PC-3 (cell line): ENCODE results near the gene LRCH1. TPM values are rescaled to one million over a fixed set of nuclear protein-coding genes. Genes with fewer than 3 reads are reported as not detected.

ENCODE experiments used
- ATAC-seq: fragments of 200-7000 bp; cut with Tn5 transposase; 2 replicates; pipeline ENCODE4 v1.9.1; 2020; ENCODE audit warnings: mild to moderate bottlenecking, moderate library complexity
- BruUV-seq: library from RNA; stranded (reverse); fragments of 400-500 nt; replicated peaks from 2 replicates; lab custom pipeline; 2021; lab: Mats Ljungman, UMichigan
- CTCF ChIA-PET: fragments of 300-600 bp; sonication (Branson Sonifier 250); formaldehyde crosslinking; loops from one replicate; lab custom pipeline; 2022; ENCODE audit warnings: antibody characterized with exemption; lab: Charles Lee
- POLR2A ChIA-PET: fragments of 300-600 bp; sonication (Branson Sonifier 250); formaldehyde crosslinking; loops from one replicate; lab custom pipeline; 2022; ENCODE audit warnings: antibody characterized with exemption; ENCODE audit not compliant: unreplicated experiment; lab: Charles Lee
- DNase-seq: peaks from one replicate; pipeline ENCODE4 v3.0.0-alpha.2; 2015
- H2AFZ ChIP-seq: fragments of 300-600 bp; sonication (generic); 2 replicates; pipeline ENCODE4 v1.6.0; 2016; ENCODE audit warnings: antibody characterized with exemption, low read length
- H3F3A ChIP-seq: fragments of 300-600 bp; sonication (generic); one replicate; pipeline ENCODE4 v1.6.0; 2017; ENCODE audit warnings: antibody characterized with exemption, low read length, control low read depth, mild to moderate bottlenecking; ENCODE audit not compliant: unreplicated experiment
- H3K27ac ChIP-seq: fragments of 300-600 bp; sonication (generic); 2 replicates; pipeline ENCODE4 v1.5.1; 2016; ENCODE audit warnings: mild to moderate bottlenecking, low read length
- H3K27me3 ChIP-seq: fragments of 300-600 bp; sonication (generic); 2 replicates; pipeline ENCODE4 v1.6.1; 2016; ENCODE audit warnings: low read length, mixed read lengths
- H3K36me3 ChIP-seq: fragments of 300-600 bp; sonication (generic); 2 replicates; pipeline ENCODE4 v1.6.1; 2016; ENCODE audit warnings: low read depth, mixed run types, low read length, mixed read lengths
- H3K4me1 ChIP-seq: fragments of 300-600 bp; sonication (generic); 2 replicates; pipeline ENCODE4 v1.5.1; 2016; ENCODE audit warnings: low read length; ENCODE audit not compliant: insufficient read depth
- H3K4me2 ChIP-seq: fragments of 300-600 bp; sonication (generic); 2 replicates; pipeline ENCODE4 v1.6.0; 2016; ENCODE audit warnings: low read length
- H3K4me3 ChIP-seq: fragments of 300-600 bp; sonication (generic); 2 replicates; pipeline ENCODE4 v1.5.1; 2016; ENCODE audit warnings: mild to moderate bottlenecking, low read length, mixed read lengths
- H3K79me2 ChIP-seq: fragments of 300-600 bp; sonication (generic); 2 replicates; pipeline ENCODE4 v1.6.1; 2017; ENCODE audit warnings: low read length, mixed read lengths
- H3K9ac ChIP-seq: fragments of 300-600 bp; sonication (generic); 2 replicates; pipeline ENCODE4 v1.6.0; 2016; ENCODE audit warnings: mild to moderate bottlenecking, low read length
- H3K9me2 ChIP-seq: fragments of 300-600 bp; sonication (generic); replicated peaks from 2 replicates; pipeline ENCODE4 v1.6.1; 2016; ENCODE audit warnings: mixed run types, low read length, mixed read lengths
- H3K9me3 ChIP-seq: fragments of 300-600 bp; sonication (generic); 2 replicates; pipeline ENCODE4 v1.6.1; 2016; ENCODE audit warnings: low read length, mixed read lengths
- H4K20me1 ChIP-seq: fragments of 300-600 bp; sonication (generic); 2 replicates; pipeline ENCODE4 v1.6.1; 2016; ENCODE audit warnings: low read length, mixed read lengths
- CTCF ChIP-seq: fragments of 300-600 bp; sonication (generic); conservative IDR thresholded peaks from 2 replicates; pipeline ENCODE4 v1.5.1; 2017; ENCODE audit warnings: antibody characterized with exemption, low read depth, mild to moderate bottlenecking, low read length
- EZH2 ChIP-seq: fragments of 300-600 bp; sonication (generic); IDR thresholded peaks from one replicate; pipeline ENCODE4 v1.6.1; 2017; ENCODE audit warnings: antibody characterized with exemption, mild to moderate bottlenecking, low read length; ENCODE audit not compliant: unreplicated experiment
- EZH2phosphoT487 ChIP-seq: fragments of 300-600 bp; sonication (generic); IDR thresholded peaks from 2 replicates; pipeline ENCODE4 v1.6.1; 2018; ENCODE audit warnings: mild to moderate bottlenecking, antibody characterized with exemption, low read length, borderline replicate concordance
- intact Hi-C: fragments of 100-400 bp; cut with micrococcal nuclease; formaldehyde crosslinking; loops from 2 replicates; pipeline ENCODE4 v1.9.0; 2023
- total RNA-seq: library from RNA; depleted of rRNA; stranded (reverse); fragments of >200 nt; gene quantifications from 2 replicates; pipeline ENCODE4 v1.2.3, GENCODE V29; 2014

Gene LRCH1
- total RNA-seq, 1 experiment from 2014 or later, result 4.3 TPM

GRCh38 chr13:46682015-46682414 is 129.0 kb downstream of the LRCH1 start:
- CTCF ChIA-PET, result no interaction called here
- no peak overlapping the region for H3K27ac ChIP-seq
- H3K27me3 ChIP-seq, result no peaks in the 10 kb centered on the region
- H4K20me1 ChIP-seq, result no peaks in the 10 kb centered on the region
- H3K9ac ChIP-seq, result no peak overlapping the region
- H3K4me3 ChIP-seq, result no peak overlapping the region
- no peaks in the 10 kb centered on the region for H3K36me3 ChIP-seq
- H3K9me3 ChIP-seq, result no peaks in the 10 kb centered on the region
- intact Hi-C loops, result no loop called here
- ATAC-seq (no peak), DNase-seq (no peak)
- H3K79me2 ChIP-seq, result no peaks in the 10 kb centered on the region
- H2AFZ ChIP-seq, result no peak overlapping the region
- H3K9me2 ChIP-seq, result no peaks in the 10 kb centered on the region
- peaks cover 7% of the 10 kb centered on the region; the same call in 1 of the 2 replicates for H3K4me1 ChIP-seq
- no peaks in the 10 kb centered on the region for H3F3A ChIP-seq
- H3K4me2 ChIP-seq, result no peak overlapping the region
- no TSS peak for BruUV-seq
- TF ChIP-seq CTCF (no peak), EZH2phosphoT487 (no peak), EZH2 (no peak)
- POLR2A ChIA-PET, result no interaction called here

GRCh38 chr13:46682707-46683106 is 129.7 kb downstream of the LRCH1 start:
- Histone ChIP-seq H3K36me3 (no peaks in the 10 kb centered on the region), H3K4me2 (no peak overlapping the region), H3K9ac (no peak overlapping the region), H3F3A (no peaks in the 10 kb centered on the region), H3K9me3 (no peaks in the 10 kb centered on the region), H3K79me2 (no peaks in the 10 kb centered on the region), H3K27ac (no peak overlapping the region), H3K4me1 (peaks cover 7% of the 10 kb centered on the region; the same call in 1 of the 2 replicates), H4K20me1 (no peaks in the 10 kb centered on the region), H3K9me2 (no peaks in the 10 kb centered on the region), H3K27me3 (no peaks in the 10 kb centered on the region), H3K4me3 (no peak overlapping the region), H2AFZ (no peak overlapping the region)
- no peak for ATAC-seq
- BruUV-seq, result no TSS peak
- POLR2A ChIA-PET, result no interaction called here
- CTCF ChIA-PET, result no interaction called here
- TF ChIP-seq EZH2 (no peak), CTCF (no peak), EZH2phosphoT487 (no peak)
- DNase-seq, result no peak
- intact Hi-C loops, result no loop called here

GRCh38 chr13:46683676-46684260 is 130.8 kb downstream of the LRCH1 start:
- Histone ChIP-seq H3K4me2 (no peak overlapping the region), H3K36me3 (no peaks in the 10 kb centered on the region), H3K4me1 (peaks cover 7% of the 10 kb centered on the region; the same call in 1 of the 2 replicates), H2AFZ (no peak overlapping the region), H4K20me1 (no peaks in the 10 kb centered on the region), H3K4me3 (no peak overlapping the region), H3K9ac (no peak overlapping the region), H3K9me3 (no peaks in the 10 kb centered on the region), H3K27me3 (no peaks in the 10 kb centered on the region), H3K79me2 (no peaks in the 10 kb centered on the region), H3F3A (no peaks in the 10 kb centered on the region), H3K27ac (no peak overlapping the region), H3K9me2 (no peaks in the 10 kb centered on the region)
- no peak for ATAC-seq
- BruUV-seq, result no TSS peak
- ChIA-PET CTCF (interaction anchor here (0.6 kb wide), 1 partner anchor 11 kb away, joined by 3 read pairs; no protein-coding TSS in a partner anchor), POLR2A (no interaction called here)
- intact Hi-C loops, result no loop called here
- TF ChIP-seq EZH2, result no peak
- TF ChIP-seq EZH2phosphoT487, result no peak
- no peak for TF ChIP-seq CTCF
- no peak for DNase-seq
